Endothelial cell of umbilical vein (primary cell): ENCODE results near the gene TMEM178B. TPM values are rescaled to one million over a fixed set of nuclear protein-coding genes. Genes with fewer than 3 reads are reported as not detected.

Experiments
- BruUV-seq: library from RNA; stranded (reverse); fragments of 400-500 nt; replicated peaks from 2 replicates; lab custom pipeline; 2021; lab: Mats Ljungman, UMichigan
- CTCF ChIA-PET: fragments of 300-600, 350-600 bp; sonication (Branson Sonifier 250); formaldehyde crosslinking; loops from one replicate; lab custom pipeline; 2021; ENCODE audit warnings: antibody characterized with exemption, inconsistent platforms; lab: Charles Lee
- POLR2A ChIA-PET: fragments of 300-600, 350-600 bp; sonication (Branson Sonifier 250); formaldehyde crosslinking; loops from one replicate; lab custom pipeline; 2021; ENCODE audit warnings: antibody characterized with exemption, inconsistent platforms; lab: Charles Lee
- DNase-seq: peaks from one replicate; pipeline ENCODE4 v3.0.0-alpha.2; 2011; ENCODE audit warnings: low read depth, low spot score
- FAIRE-seq: peaks from 2 replicates; lab custom pipeline; 2011; peaks lifted over from hg19 to GRCh38; lab: Jason Lieb, UNC
- H2AFZ ChIP-seq: 2 replicates; pipeline ENCODE4 v1.6.0; 2012; ENCODE audit warnings: low read depth, low read length, control low read depth, inconsistent platforms
- H3K27ac ChIP-seq: 2 replicates; pipeline ENCODE4 v1.5.1; 2011; ENCODE audit warnings: low read depth, mild to moderate bottlenecking, control low read depth, low read length, moderate library complexity; ENCODE audit not compliant: insufficient read depth
- H3K27me3 ChIP-seq, 2 experiments: 2 replicates each; pipeline versions ENCODE4 v1.6.0 to v1.6.1; 2011; ENCODE audit warnings: low read length in 2 of 2, mixed read lengths in 1 of 2; ENCODE audit not compliant: control insufficient read depth in 2 of 2, insufficient read depth in 2 of 2
- H3K36me3 ChIP-seq, 2 experiments: 2 replicates in 1 of 2; 3 replicates in 1 of 2; pipeline ENCODE4 v1.5.1; 2011; ENCODE audit warnings: low read length in 2 of 2, mild to moderate bottlenecking in 1 of 2, moderate library complexity in 1 of 2; ENCODE audit not compliant: control insufficient read depth in 2 of 2, insufficient read depth in 2 of 2; ENCODE audit errors: extremely low read depth in 1 of 2
- H3K4me1 ChIP-seq: 3 replicates; pipeline ENCODE4 v1.5.1; 2011; ENCODE audit warnings: mild to moderate bottlenecking, low read length; ENCODE audit not compliant: control insufficient read depth, insufficient read depth; ENCODE audit errors: extremely low read depth
- H3K4me2 ChIP-seq: 2 replicates; pipeline ENCODE4 v1.6.1; 2011; ENCODE audit warnings: low read length, control low read depth, mixed read lengths; ENCODE audit not compliant: insufficient read depth
- H3K4me3 ChIP-seq, 3 experiments: fragments of 200-600 bp in 1 of 3; sonication (generic), shearing (Covaris generic) in 1 of 3; replicated peaks in 1 of 3; 2 replicates each; pipeline ENCODE4 v1.5.1; 2011 to 2016; ENCODE audit warnings: control low read depth in 3 of 3, low read length in 3 of 3, mild to moderate bottlenecking in 2 of 3, inconsistent platforms in 1 of 3, low read depth in 1 of 3, moderate library complexity in 1 of 3; ENCODE audit not compliant: insufficient read depth in 1 of 3
- H3K79me2 ChIP-seq: 2 replicates; pipeline ENCODE4 v1.6.0; 2012; ENCODE audit warnings: low read length, inconsistent platforms; ENCODE audit not compliant: control insufficient read depth, insufficient read depth
- H3K9ac ChIP-seq: replicated peaks from 2 replicates; pipeline ENCODE3; 2011; ENCODE audit warnings: low read length, control low read depth; ENCODE audit not compliant: insufficient read depth; ENCODE audit errors: extremely low read depth
- H3K9me1 ChIP-seq: replicated peaks from 3 replicates; pipeline ENCODE4 v1.6.0; 2011; ENCODE audit warnings: mild to moderate bottlenecking, low read length; ENCODE audit not compliant: control insufficient read depth, insufficient read depth; ENCODE audit errors: extremely low read depth
- H3K9me3 ChIP-seq: replicated peaks from 2 replicates; pipeline ENCODE4 v1.5.1; 2012; ENCODE audit warnings: low read length, inconsistent platforms; ENCODE audit not compliant: control insufficient read depth, insufficient read depth
- H4K20me1 ChIP-seq: replicated peaks from 2 replicates; pipeline ENCODE3; 2011; ENCODE audit warnings: mild to moderate bottlenecking, low read length; ENCODE audit not compliant: control insufficient read depth, insufficient read depth; ENCODE audit errors: extremely low read depth
- EZH2 ChIP-seq: IDR thresholded peaks from 2 replicates; pipeline ENCODE4 v1.6.1; 2012; ENCODE audit warnings: borderline replicate concordance, low read depth, mild to moderate bottlenecking, moderate library complexity, low read length, inconsistent platforms; ENCODE audit not compliant: severe bottlenecking
- FOS ChIP-seq: IDR thresholded peaks from 2 replicates; pipeline ENCODE4 v1.6.1; 2011; ENCODE audit warnings: mild to moderate bottlenecking, low read length, moderate library complexity, borderline replicate concordance; ENCODE audit not compliant: insufficient read depth
- GATA2 ChIP-seq: IDR thresholded peaks from 2 replicates; pipeline ENCODE4 v1.7.0; 2011; ENCODE audit warnings: low read depth, mild to moderate bottlenecking, moderate library complexity, mixed read lengths, low read length; ENCODE audit not compliant: insufficient read length, insufficient read depth
- JUN ChIP-seq: IDR thresholded peaks from 2 replicates; pipeline ENCODE4 v1.6.1; 2011; ENCODE audit warnings: borderline replicate concordance, low read depth; ENCODE audit not compliant: insufficient read length, insufficient read depth
- POLR2A ChIP-seq: IDR thresholded peaks from 2 replicates; pipeline ENCODE4 v1.6.1; 2012; ENCODE audit warnings: low read depth, mild to moderate bottlenecking, control low read depth, low read length
- POLR2AphosphoS5 ChIP-seq: IDR thresholded peaks from 2 replicates; pipeline ENCODE4 v1.6.1; 2012; ENCODE audit warnings: low read depth, mild to moderate bottlenecking, control low read depth, low read length, moderate library complexity; ENCODE audit not compliant: insufficient read depth
- dilution Hi-C: fragments of 300-500 bp; cut with MboI; formaldehyde crosslinking; loops from one replicate; pipeline ENCODE4 v1.15.0; 2019; ENCODE audit warnings: low sequenced_read_pairs; ENCODE audit not compliant: extremely low pct_ligation_motif_present
- intact Hi-C: fragments of 100-400 bp; cut with micrococcal nuclease; formaldehyde crosslinking; loops from one replicate; pipeline ENCODE4 v1.10.0; 2022
- polyA plus RNA-seq, 4 experiments: library from polyadenylated mRNA; depleted of rRNA in 3 of 4; stranded (reverse) in 3 of 4; unstranded in 1 of 4; fragments of >200 nt; gene quantifications; 2 replicates each; pipeline versions ENCODE4 v1.2.1 to v1.2.3, GENCODE V29; 2011 to 2012; ENCODE audit warnings: missing spikeins in 1 of 4
- total RNA-seq: library from RNA; stranded (reverse); gene quantifications from 2 replicates; pipeline ENCODE4 v1.2.3, GENCODE V29; 2021
- TF ChIP-seq, protein P1 (sequence below): IDR thresholded peaks from 2 replicates; pipeline ENCODE4 v1.6.1; 2011; ENCODE audit not compliant: insufficient read depth, insufficient read length
- TF ChIP-seq, protein P2 (sequence below), 2 donors: IDR thresholded peaks; 1 replicate in 1 of 2; 2 replicates in 1 of 2; pipeline ENCODE4 v1.5.1; 2011; ENCODE audit warnings: low read length in 2 of 2, mild to moderate bottlenecking in 2 of 2, moderate library complexity in 2 of 2, control low read depth in 1 of 2, inconsistent platforms in 1 of 2, low read depth in 1 of 2; ENCODE audit not compliant: insufficient read depth in 1 of 2; ENCODE audit errors: extremely low read depth in 1 of 2

Gene TMEM178B
- total and polyA plus RNA-seq, 2 donors (not counting 3 experiments of a cell fraction or from before 2014, with no cell fraction given), result not detected

DNA sequence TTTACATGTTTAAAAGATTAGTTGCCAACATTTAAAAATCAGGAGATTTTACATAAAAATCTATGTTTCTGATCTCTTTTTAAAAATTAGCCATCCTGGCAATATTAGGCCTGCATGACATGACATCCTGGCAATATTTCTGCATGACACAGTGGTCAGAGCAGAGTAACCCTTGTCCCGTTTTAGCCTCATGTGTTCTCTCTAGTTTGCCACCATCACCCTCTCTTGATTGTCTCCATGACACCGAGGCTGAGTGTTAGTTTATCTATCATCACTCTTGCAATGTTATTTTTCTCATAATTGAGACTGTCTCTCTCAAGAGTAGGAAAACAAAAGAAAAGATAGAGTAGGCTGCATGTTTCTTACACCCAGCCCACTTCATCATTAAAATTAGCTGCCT, 287.6 kb downstream of the TMEM178B start:
- Histone ChIP-seq H3K79me2 (no peaks in the 10 kb centered on the region), H3K4me2 (no peak overlapping the region), H2AFZ (no peak overlapping the region), H4K20me1 (no peaks in the 10 kb centered on the region), H3K27ac (no peak overlapping the region), H3K4me3 (no peak overlapping the region), H3K9ac (no peak overlapping the region), H3K27me3 (no peaks in the 10 kb centered on the region), H3K9me1 (no peaks in the 10 kb centered on the region), H3K4me1 (peaks cover 33% of the 10 kb centered on the region), H3K36me3 (no peaks in the 10 kb centered on the region), H3K9me3 (no peaks in the 10 kb centered on the region)
- no TSS peak for BruUV-seq
- intact Hi-C loops, result loop anchor here (5.0 to 10.0 kb wide), 2 partner anchors 423 to 439 kb away; partner anchors contain the start of gene BRAF
- FAIRE-seq (no peak), DNase-seq (no peak)
- no peak for TF ChIP-seq EZH2
- TF ChIP-seq, protein P1, sequence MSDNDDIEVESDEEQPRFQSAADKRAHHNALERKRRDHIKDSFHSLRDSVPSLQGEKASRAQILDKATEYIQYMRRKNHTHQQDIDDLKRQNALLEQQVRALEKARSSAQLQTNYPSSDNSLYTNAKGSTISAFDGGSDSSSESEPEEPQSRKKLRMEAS, result no peak
- no peak for TF ChIP-seq JUN
- no peak for TF ChIP-seq FOS
- no peak for TF ChIP-seq GATA2
- TF ChIP-seq POLR2A, result no peak
- TF ChIP-seq POLR2AphosphoS5, result no peak
- TF ChIP-seq, protein P2, sequence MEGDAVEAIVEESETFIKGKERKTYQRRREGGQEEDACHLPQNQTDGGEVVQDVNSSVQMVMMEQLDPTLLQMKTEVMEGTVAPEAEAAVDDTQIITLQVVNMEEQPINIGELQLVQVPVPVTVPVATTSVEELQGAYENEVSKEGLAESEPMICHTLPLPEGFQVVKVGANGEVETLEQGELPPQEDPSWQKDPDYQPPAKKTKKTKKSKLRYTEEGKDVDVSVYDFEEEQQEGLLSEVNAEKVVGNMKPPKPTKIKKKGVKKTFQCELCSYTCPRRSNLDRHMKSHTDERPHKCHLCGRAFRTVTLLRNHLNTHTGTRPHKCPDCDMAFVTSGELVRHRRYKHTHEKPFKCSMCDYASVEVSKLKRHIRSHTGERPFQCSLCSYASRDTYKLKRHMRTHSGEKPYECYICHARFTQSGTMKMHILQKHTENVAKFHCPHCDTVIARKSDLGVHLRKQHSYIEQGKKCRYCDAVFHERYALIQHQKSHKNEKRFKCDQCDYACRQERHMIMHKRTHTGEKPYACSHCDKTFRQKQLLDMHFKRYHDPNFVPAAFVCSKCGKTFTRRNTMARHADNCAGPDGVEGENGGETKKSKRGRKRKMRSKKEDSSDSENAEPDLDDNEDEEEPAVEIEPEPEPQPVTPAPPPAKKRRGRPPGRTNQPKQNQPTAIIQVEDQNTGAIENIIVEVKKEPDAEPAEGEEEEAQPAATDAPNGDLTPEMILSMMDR (IDR thresholded peaks at IDR 0.05; ENCODE audit: extremely low read depth in 1 of 2, insufficient read depth in 1 of 2, low read depth in 1 of 2, low read length in 2 of 2), result no peak
- CTCF ChIA-PET, result no interaction called here
- dilution Hi-C loops, result no loop called here
- POLR2A ChIA-PET, result no interaction called here
